HEK293 (cell line): ENCODE measurements around the gene SHISAL1.

ENCODE experiments used
- CTCF ChIA-PET: fragments of 350-600 bp; formaldehyde crosslinking; extraction: SDS; loops from one replicate; lab custom pipeline; 2021; ENCODE audit warnings: antibody characterized with exemption; lab: Yijun Ruan, JAX
- POLR2A ChIA-PET: fragments of 300-600 bp; formaldehyde crosslinking; extraction: SDS; loops from one replicate; lab custom pipeline; 2020; ENCODE audit warnings: antibody characterized with exemption, inconsistent platforms; lab: Yijun Ruan, JAX
- H3K27ac ChIP-seq: fragments of 200-500 bp; sonication (Bioruptor generic); 2 replicates; pipeline ENCODE4 v1.5.1; 2014; ENCODE audit warnings: low read depth, low read length, control low read depth, inconsistent platforms; ENCODE audit errors: extremely low read depth
- H3K36me3 ChIP-seq, 2 experiments: fragments of 200-500 bp in 1 of 2; sonication (Bioruptor generic) in 1 of 2; 1 replicate in 1 of 2; 2 replicates in 1 of 2; pipeline ENCODE4 v1.5.1; 2014 to 2017; ENCODE audit warnings: inconsistent platforms in 2 of 2, low read length in 2 of 2; ENCODE audit not compliant: control insufficient read depth in 2 of 2, insufficient read depth in 1 of 2
- H3K4me1 ChIP-seq: fragments of 200-500 bp; sonication (Bioruptor generic); 2 replicates; pipeline ENCODE4 v1.5.1; 2014; ENCODE audit warnings: mild to moderate bottlenecking, low read length, inconsistent platforms; ENCODE audit not compliant: control insufficient read depth, insufficient read depth
- H3K4me3 ChIP-seq: 2 replicates; pipeline ENCODE4 v1.5.1; 2011; ENCODE audit warnings: low read depth, mild to moderate bottlenecking, control low read depth, low read length, moderate library complexity
- H3K9me3 ChIP-seq: fragments of 200-500 bp; sonication (Bioruptor generic); 2 replicates; pipeline ENCODE4 v1.5.1; 2014; ENCODE audit warnings: low read depth, low read length, inconsistent platforms; ENCODE audit not compliant: control insufficient read depth, insufficient read depth
- EGR2 ChIP-seq: fragments of 450-650 bp; formaldehyde crosslinking; IDR thresholded peaks from 2 replicates; pipeline ENCODE4 v1.5.1; 2016; ENCODE audit warnings: low read depth, missing biosample characterization, missing genetic modification characterization
- FEZF1 ChIP-seq: fragments of 450-650 bp; formaldehyde crosslinking; IDR thresholded peaks from 2 replicates; pipeline ENCODE4 v1.5.1; 2016; ENCODE audit warnings: missing biosample characterization, missing genetic modification characterization
- GLIS1 ChIP-seq: fragments of 450-650 bp; formaldehyde crosslinking; IDR thresholded peaks from 2 replicates; pipeline ENCODE4 v1.5.1; 2016; ENCODE audit warnings: missing biosample characterization, missing genetic modification characterization
- GLIS2 ChIP-seq: fragments of 450-650 bp; formaldehyde crosslinking; IDR thresholded peaks from 2 replicates; pipeline ENCODE4 v1.5.1; 2016; ENCODE audit warnings: missing biosample characterization, missing genetic modification characterization
- HOXC10 ChIP-seq: sonication (generic); formaldehyde crosslinking; IDR thresholded peaks from 2 replicates; pipeline ENCODE4 v1.8.1; 2023; ENCODE audit warnings: mild to moderate bottlenecking, missing genetic modification reagents
- KLF1 ChIP-seq: fragments of 450-650 bp; formaldehyde crosslinking; IDR thresholded peaks from 2 replicates; pipeline ENCODE4 v1.5.1; 2016; ENCODE audit warnings: missing biosample characterization, missing genetic modification characterization
- KLF8 ChIP-seq: fragments of 450-650 bp; formaldehyde crosslinking; IDR thresholded peaks from 2 replicates; pipeline ENCODE4 v1.5.1; 2016; ENCODE audit warnings: missing biosample characterization, missing genetic modification characterization
- SALL2 ChIP-seq: fragments of 450-650 bp; formaldehyde crosslinking; IDR thresholded peaks from 2 replicates; pipeline ENCODE4 v1.5.0; 2017; ENCODE audit warnings: missing biosample characterization, mild to moderate bottlenecking, missing genetic modification characterization, borderline replicate concordance
- SP3 ChIP-seq: fragments of 450-650 bp; formaldehyde crosslinking; IDR thresholded peaks from 2 replicates; pipeline ENCODE4 v1.5.1; 2016; ENCODE audit warnings: missing biosample characterization, missing genetic modification characterization
- TSHZ1 ChIP-seq: fragments of 450-650 bp; formaldehyde crosslinking; IDR thresholded peaks from 2 replicates; pipeline ENCODE4 v1.5.1; 2016; ENCODE audit warnings: missing biosample characterization, missing genetic modification characterization, borderline replicate concordance
- ZBTB1 ChIP-seq: fragments of 450-650 bp; formaldehyde crosslinking; IDR thresholded peaks from 2 replicates; pipeline ENCODE4 v1.5.1; 2016; ENCODE audit warnings: missing biosample characterization, missing genetic modification characterization
- ZEB2 ChIP-seq: fragments of 450-650 bp; formaldehyde crosslinking; IDR thresholded peaks from 2 replicates; pipeline ENCODE4 v1.5.1; 2016; ENCODE audit warnings: missing biosample characterization, missing genetic modification characterization
- ZFHX2 ChIP-seq: fragments of 450-650 bp; formaldehyde crosslinking; conservative IDR thresholded peaks from 2 replicates; pipeline ENCODE4 v1.5.1; 2016; ENCODE audit warnings: missing biosample characterization, missing genetic modification characterization
- ZIC2 ChIP-seq: fragments of 450-650 bp; formaldehyde crosslinking; IDR thresholded peaks from 2 replicates; pipeline ENCODE4 v1.5.1; 2016; ENCODE audit warnings: missing biosample characterization, missing genetic modification characterization
- ZNF121 ChIP-seq: fragments of 450-650 bp; formaldehyde crosslinking; IDR thresholded peaks from 2 replicates; pipeline ENCODE4 v1.5.1; 2016; ENCODE audit warnings: missing biosample characterization, missing genetic modification characterization
- ZNF146 ChIP-seq: fragments of 450-650 bp; formaldehyde crosslinking; IDR thresholded peaks from 2 replicates; pipeline ENCODE4 v1.5.1; 2016; ENCODE audit warnings: missing biosample characterization, missing genetic modification characterization
- ZNF155 ChIP-seq: fragments of 450-650 bp; formaldehyde crosslinking; IDR thresholded peaks from 2 replicates; pipeline ENCODE4 v1.5.1; 2016; ENCODE audit warnings: missing biosample characterization, missing genetic modification characterization
- ZNF394 ChIP-seq: fragments of 450-650 bp; formaldehyde crosslinking; IDR thresholded peaks from 2 replicates; pipeline ENCODE4 v1.5.1; 2016; ENCODE audit warnings: missing biosample characterization, missing genetic modification characterization, mild to moderate bottlenecking, moderate library complexity, borderline replicate concordance
- ZNF416 ChIP-seq: fragments of 450-650 bp; formaldehyde crosslinking; IDR thresholded peaks from 2 replicates; pipeline ENCODE4 v1.5.1; 2016; ENCODE audit warnings: missing biosample characterization, missing genetic modification characterization
- ZNF530 ChIP-seq: fragments of 450-650 bp; formaldehyde crosslinking; IDR thresholded peaks from 2 replicates; pipeline ENCODE4 v1.5.1; 2016; ENCODE audit warnings: low read depth, missing biosample characterization, missing genetic modification characterization
- ZNF654 ChIP-seq: fragments of 450-650 bp; formaldehyde crosslinking; IDR thresholded peaks from 2 replicates; pipeline ENCODE4 v1.5.1; 2016; ENCODE audit warnings: low read depth, missing biosample characterization, missing genetic modification characterization
- ZNF701 ChIP-seq: fragments of 450-650 bp; formaldehyde crosslinking; IDR thresholded peaks from 2 replicates; pipeline ENCODE4 v1.5.1; 2016; ENCODE audit warnings: missing biosample characterization, missing genetic modification characterization
- ZNF707 ChIP-seq: fragments of 450-650 bp; formaldehyde crosslinking; IDR thresholded peaks from 2 replicates; pipeline ENCODE4 v1.5.1; 2016; ENCODE audit warnings: missing biosample characterization, missing genetic modification characterization
- ZNF837 ChIP-seq: fragments of 450-650 bp; formaldehyde crosslinking; IDR thresholded peaks from 2 replicates; pipeline ENCODE4 v1.5.1; 2016; ENCODE audit warnings: missing biosample characterization, missing genetic modification characterization
- ZSCAN18 ChIP-seq: fragments of 450-650 bp; formaldehyde crosslinking; IDR thresholded peaks from 2 replicates; pipeline ENCODE4 v1.5.1; 2016; ENCODE audit warnings: missing biosample characterization, missing genetic modification characterization

SHISAL1 gene

GRCh38 chr22:44286646-44287045 lies 26.1 kb downstream of the SHISAL1 start:
- CTCF ChIA-PET = no interaction called here
- H3K4me3 ChIP-seq = no peak overlapping the region

GRCh38 chr22:44284711-44285110 lies 28.0 kb downstream of the SHISAL1 start:
- ChIA-PET POLR2A (no interaction called here), CTCF (interaction anchor here (0.7 kb wide), 1 partner anchor 343 kb away, joined by 4 read pairs; no protein-coding TSS in a partner anchor)
- Histone ChIP-seq H3K27ac (no peak overlapping the region), H3K9me3 (no peaks in the 10 kb centered on the region), H3K4me1 (no peaks in the 10 kb centered on the region), H3K4me3 (no peak overlapping the region), H3K36me3 (no peaks in the 10 kb centered on the region)
- no peak for TF ChIP-seq KLF8 (tag by site-specific recombination)
- TF ChIP-seq ZNF530 = no peak
- TF ChIP-seq HOXC10 = no peak
- TF ChIP-seq SALL2 = no peak
- TF ChIP-seq KLF1 (tag by site-specific recombination) = no peak

More at GRCh38 chr22:44286646-44287045, 26.1 kb downstream of the SHISAL1 start:
- Histone ChIP-seq H3K9me3 (no peaks in the 10 kb centered on the region), H3K27ac (no peak overlapping the region), H3K36me3 (no peaks in the 10 kb centered on the region), H3K4me1 (no peaks in the 10 kb centered on the region)
- POLR2A ChIA-PET = no interaction called here
- peak; percentile 13; the same call in 1 of the 2 replicates for TF ChIP-seq ZFHX2
- no peak for TF ChIP-seq ZNF416 (tag by site-specific recombination)
- TF ChIP-seq EGR2 = peak; percentile 31
- TF ChIP-seq SP3 = no peak

- TF ChIP-seq ZNF654 (tag by site-specific recombination) (no peak), GLIS2 (peak; percentile 34), GLIS1 (tag by site-specific recombination) (peak; percentile 94), ZIC2 (tag by site-specific recombination) (peak; percentile 71)
- ChIA-PET POLR2A (no interaction called here), CTCF (interaction anchor here (0.6 kb wide), 1 partner anchor 18 kb away, joined by 3 read pairs; no protein-coding TSS in a partner anchor)
- Histone ChIP-seq H3K27ac (no peak overlapping the region), H3K4me1 (no peaks in the 10 kb centered on the region), H3K9me3 (no peaks in the 10 kb centered on the region), H3K4me3 (no peak overlapping the region), H3K36me3 (no peaks in the 10 kb centered on the region)
Observed at GRCh38 chr22:44281768-44282637, 30.7 kb downstream of the SHISAL1 start.

GRCh38 chr22:44280665-44281188 lies 32.0 kb downstream of the SHISAL1 start:
- Histone ChIP-seq H3K36me3 (no peaks in the 10 kb centered on the region), H3K4me3 (no peak overlapping the region), H3K4me1 (no peaks in the 10 kb centered on the region), H3K27ac (no peak overlapping the region), H3K9me3 (no peaks in the 10 kb centered on the region)
- ChIA-PET POLR2A (no interaction called here), CTCF (no interaction called here)
- no peak for TF ChIP-seq ZBTB1 (tag by site-specific recombination)
- TF ChIP-seq ZNF837 (tag by site-specific recombination) = no peak
- TF ChIP-seq ZNF121 (tag by site-specific recombination) = no peak
- TF ChIP-seq ZNF701 (tag by site-specific recombination) = no peak
- no peak for TF ChIP-seq TSHZ1 (tag by site-specific recombination)
- TF ChIP-seq ZNF155 (tag by site-specific recombination) = no peak
- no peak for TF ChIP-seq ZEB2 (tag by site-specific recombination)
- TF ChIP-seq ZSCAN18 (tag by site-specific recombination) = no peak
- no peak for TF ChIP-seq ZNF707
- no peak for TF ChIP-seq FEZF1 (tag by site-specific recombination)
- TF ChIP-seq ZNF146 = no peak
- no peak for TF ChIP-seq ZNF394 (tag by site-specific recombination)
